ENCODE results near the gene TSACC.

GRCh38 chr1:156338180-156338976 is at the start of gene TSACC, which contains the start of gene CCT3:
- TF ChIP-seq CTCF (IDR thresholded peaks at IDR 0.05) (no peak), POLR2A (IDR thresholded peaks at IDR 0.05) (no peak)

Data from lower leg skin (tissue), 3 donors.